HT1080 (cell line): Measurements from ENCODE around the gene PAK4. TPM values are rescaled to one million over a fixed set of nuclear protein-coding genes. Genes with fewer than 3 reads are reported as not detected.

Experiments used
- DNase-seq: peaks from one replicate; pipeline ENCODE4 v3.0.0-alpha.2; 2015; ENCODE audit warnings: low read depth
- total RNA-seq: library from RNA; depleted of rRNA; stranded (reverse); fragments of >200 nt; shearing (Covaris generic); gene quantifications from 2 replicates; pipeline ENCODE4 v1.2.3, GENCODE V29; 2014

PAK4 gene
- total RNA-seq, 1 experiment from 2014 or later, result 13.0 TPM

DNA sequence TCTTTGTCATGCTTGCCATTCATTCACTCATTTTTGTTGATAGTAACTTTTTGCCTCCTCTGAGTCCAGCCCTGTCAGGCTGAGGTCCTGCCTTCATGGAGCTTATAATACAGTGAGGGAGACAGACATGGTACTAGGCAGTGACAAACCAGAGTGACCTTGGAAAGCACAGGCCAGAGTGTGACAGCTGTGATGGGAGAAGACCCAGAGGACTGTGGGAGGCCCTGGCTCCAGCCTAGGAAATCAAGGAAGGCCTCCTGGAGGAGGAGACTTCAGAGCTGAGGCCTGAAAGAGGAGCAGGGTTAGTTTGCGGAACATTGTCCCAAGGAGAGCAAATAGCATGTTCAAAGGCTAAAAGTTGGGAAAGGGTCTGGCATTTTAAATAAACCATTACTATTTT is 20.5 kb downstream of the PAK4 start:
- DNase-seq, result no peak

DNA sequence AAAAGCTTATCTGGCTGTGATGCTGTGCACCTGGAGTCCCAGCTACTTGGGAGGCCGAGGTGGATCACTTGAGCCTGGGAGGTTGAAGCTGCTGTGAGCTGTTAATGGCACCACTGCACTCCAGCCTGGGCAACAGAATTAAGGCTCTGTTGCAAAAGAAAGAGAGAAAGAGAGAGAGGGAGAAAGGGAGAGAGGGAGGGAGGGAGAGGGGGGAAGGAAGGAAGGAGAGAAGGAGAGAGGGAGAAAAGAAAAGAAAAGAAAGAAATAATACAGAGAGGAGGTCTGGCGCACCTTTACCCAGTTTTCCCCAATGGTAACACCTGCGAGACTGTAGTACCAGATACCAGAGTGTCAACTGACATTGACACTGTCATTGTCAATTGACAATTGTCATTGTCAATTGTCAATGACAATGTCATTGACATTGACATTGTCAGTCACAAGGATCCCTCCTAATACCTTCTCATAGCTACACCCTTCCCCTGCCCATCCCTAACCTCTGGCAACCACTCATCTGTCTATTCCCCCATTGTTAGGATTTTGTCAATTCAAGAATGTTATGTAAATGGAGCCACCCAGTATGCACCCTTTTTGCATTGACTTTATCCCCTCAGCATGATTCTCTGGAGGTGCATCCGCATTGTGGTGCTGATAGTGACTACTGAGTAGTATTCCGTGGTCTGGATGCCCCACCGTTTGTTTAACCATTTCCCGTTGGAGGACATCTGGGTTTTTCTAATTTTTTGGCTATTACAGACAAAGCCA is 21.3 kb downstream of the PAK4 start:
- DNase-seq, result no peak

DNA sequence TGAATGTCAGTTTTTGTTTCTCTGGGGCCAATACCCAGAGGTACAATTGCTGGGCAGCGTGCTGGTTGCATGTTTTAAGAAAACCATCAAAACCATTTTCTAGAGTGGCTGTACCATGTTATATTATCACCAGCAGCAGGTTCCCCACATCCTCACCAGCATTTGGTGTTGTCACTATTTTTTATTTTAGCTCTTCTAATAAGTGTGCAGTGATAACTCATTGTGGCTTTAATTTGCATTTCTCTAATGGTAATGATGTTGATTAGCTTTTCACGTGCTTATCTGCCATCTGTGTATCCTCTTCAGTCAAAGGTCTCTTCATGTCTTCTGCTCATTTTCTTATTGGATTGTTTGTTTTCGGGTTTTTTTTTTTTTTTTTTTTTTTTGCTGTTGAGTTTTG is 21.9 kb downstream of the PAK4 start:
- no peak for DNase-seq

DNA sequence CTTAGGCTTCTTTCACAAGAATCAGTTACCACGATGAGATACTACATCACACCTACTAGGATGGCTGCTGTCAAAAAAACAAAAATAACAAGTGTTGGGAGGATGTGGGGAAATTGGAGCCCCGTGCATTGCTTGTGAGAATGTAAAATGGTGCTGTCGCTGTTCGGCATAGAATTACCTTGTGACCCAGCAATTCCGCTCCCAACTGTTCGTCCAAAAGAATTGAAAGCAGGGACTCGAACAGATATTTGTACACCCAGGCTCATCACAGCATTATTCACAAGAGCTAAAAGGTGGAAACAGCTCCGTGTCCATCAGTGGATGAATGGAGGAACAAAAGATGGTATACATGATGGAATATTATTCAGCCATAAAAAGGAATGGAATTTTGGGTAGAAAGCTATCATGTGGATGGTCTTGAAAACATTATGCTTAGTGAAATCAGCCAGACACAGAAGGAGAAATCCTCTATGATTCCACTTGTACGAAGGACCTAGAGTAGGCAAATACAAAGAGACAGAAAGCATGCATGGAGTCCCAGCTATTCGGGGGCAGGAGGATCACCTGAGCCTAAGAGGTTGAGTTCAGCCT is 23.4 kb downstream of the PAK4 start:
- no peak for DNase-seq

DNA sequence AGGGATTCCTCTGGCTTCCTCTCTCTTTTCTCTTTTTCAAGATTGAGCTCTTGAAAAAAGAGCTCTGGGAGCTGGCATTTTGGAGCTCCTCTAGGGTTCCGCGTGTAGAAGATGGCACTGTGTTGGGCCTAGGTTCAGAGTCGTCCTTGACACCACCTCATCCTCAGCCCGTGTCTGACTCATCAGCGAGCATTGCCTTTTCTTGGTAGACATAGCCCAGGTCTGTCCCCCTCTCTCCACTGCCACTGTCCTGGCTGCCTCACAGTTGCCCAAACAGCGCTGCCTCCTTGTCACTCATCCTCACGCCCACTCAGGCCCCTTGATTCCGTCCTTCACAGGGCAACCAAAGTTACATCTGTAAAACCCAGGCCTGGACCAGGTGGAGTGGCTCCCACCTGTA is 24.6 kb downstream of the PAK4 start:
- no peak for DNase-seq

DNA sequence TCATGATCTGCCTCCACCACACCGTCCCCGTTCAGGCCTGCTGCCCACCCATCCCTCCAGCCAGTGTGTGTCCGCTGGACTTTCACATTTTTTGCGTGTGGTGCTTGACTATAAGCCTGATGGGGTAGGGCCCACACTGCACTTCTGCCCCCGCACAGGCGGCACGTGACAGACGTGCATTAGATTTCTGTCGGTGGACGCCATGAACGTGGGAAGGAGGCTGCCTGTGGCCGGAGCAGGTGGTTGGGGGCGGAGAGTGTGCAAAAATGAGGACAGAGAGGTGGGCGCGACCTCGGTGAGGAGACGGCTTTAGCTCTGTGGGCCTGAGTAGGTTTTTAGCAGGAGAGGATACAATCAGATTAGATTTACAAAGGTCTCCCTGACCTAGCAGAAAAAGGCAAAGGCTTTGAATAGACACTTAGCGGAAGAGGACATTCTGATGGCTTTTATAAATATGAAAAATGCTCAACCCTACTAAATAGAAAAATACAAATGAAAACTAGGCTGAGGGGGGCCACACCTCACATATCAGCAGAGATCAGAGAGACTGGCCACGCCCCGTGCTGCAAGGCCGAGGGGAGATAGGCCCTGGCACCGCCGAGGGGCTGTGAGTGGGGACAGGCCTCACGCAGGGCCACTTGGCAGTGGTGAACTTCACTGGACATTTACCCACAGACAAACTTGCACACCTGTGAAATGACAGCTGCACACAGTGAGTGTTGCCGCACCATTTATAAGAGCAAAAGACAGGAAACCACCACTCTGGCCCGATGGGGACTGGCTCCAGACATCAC is 25.4 kb downstream of the PAK4 start:
- no peak for DNase-seq

DNA sequence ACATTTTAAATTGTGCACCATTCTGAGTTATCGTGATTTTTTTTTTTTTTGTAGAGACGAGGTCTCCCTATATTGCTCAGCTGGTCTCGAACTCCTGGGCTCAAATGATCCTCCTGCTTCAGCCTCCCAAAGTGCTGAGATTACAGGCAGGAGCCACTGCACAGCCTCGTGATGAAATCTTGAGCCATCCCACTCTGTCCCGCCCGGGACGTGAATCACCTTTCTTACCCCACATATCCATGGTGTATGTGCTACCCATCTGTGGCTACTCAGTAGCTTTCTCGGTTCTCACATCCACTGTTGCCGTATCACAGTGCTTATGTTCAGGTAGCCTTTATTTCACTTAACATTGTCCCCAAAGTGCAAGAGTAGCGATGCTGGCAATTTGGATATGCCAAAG is 26.5 kb downstream of the PAK4 start:
- no peak for DNase-seq

DNA sequence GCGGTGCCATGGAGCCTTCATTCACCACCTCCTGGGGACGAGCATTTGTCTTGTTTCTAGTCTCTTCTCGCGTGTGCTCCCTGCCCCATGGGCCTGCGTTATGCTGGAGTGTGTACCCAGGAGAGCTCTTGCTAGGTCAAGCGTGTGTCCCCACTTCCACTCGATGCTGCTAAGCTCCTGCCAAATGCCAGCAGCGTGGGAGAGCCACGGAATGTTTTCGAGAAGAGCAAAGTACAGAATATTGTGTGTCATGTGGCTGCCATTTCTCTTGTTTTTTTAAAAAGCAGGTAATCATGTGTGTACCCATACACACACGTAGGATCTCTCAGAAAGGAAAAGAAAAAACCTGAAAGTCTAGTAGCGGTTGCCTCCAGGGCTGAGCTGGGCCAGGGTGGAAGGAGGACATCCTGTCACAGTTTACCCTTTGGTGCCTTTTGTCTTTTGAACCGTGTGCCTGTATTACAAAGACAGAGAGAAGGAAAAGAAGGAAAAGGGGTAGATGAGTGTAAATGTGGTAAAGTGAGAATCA is 28.6 kb downstream of the PAK4 start:
- no peak for DNase-seq

DNA sequence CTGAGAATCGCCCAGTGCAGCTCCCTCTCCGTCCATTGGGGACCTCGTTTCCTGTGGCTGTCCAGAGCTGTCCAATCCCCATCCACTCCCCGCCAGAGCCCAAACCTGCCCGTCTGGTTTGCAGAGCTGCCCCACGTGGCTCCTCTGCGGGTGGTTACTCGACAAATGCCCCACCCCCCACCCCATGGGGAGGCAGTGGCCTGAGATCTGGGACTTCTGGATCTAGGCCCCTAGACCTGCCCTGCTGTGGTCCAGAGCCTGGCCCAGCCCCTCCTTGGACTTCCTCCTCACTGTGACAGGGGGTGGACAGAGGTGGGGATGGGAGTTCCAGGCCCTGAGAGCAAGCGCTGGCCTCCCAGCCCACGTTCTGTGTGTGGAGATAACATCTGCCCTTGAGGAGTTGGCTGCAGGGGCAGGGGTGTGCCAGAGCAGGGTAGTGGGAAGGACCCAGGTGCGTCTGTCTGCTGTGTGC is 29.1 kb downstream of the PAK4 start:
- no peak for DNase-seq

DNA sequence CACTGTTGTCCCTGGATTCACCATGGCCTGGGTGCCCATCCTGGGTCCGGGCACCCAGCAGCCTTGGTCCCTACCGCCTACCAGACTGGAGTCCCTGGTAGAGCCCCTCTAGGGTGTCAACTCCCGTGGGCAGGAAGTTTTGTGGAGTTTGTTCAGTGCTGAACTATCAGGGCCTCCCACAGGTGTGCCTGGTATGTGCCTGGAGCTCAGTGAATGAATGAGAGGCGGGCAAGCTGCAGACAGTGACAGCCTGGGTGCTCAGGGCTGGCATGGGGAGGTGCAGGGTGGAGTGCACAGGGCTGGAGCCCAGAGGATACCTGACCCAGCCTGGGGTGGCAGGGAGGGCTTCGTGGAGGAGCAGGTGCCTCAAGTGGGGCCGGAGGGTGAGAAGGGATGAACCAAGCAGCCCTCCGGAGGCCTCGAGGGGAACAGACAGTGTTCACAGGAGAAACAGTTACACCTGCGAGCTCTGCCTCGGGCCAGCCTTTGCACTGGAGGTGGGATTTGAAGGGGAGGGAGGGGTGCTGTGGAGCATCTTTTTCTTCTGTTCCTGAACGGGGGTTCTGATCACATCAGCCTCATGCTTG is 29.6 kb downstream of the PAK4 start:
- DNase-seq, result no peak

DNA sequence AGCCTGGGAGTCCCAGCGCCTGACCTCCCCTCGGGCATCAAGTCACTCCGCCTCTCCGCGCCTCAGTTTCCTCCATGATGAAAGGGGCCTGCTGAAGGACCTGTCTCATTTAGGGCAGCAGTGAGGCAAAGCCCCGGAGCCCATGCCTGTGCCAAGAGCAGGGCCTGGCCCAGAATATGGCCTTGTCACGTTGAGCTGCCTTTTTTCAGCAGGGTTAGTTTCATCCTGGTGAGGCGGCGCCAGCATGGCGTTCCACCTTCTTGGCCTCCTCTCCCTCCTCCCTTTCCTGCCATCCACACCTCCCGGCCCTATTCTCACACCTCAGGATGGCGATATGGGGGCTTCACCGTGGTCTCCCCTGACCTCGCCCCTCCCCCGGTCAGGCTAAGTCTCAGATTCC is 30.2 kb downstream of the PAK4 start:
- DNase-seq, result no peak

DNA sequence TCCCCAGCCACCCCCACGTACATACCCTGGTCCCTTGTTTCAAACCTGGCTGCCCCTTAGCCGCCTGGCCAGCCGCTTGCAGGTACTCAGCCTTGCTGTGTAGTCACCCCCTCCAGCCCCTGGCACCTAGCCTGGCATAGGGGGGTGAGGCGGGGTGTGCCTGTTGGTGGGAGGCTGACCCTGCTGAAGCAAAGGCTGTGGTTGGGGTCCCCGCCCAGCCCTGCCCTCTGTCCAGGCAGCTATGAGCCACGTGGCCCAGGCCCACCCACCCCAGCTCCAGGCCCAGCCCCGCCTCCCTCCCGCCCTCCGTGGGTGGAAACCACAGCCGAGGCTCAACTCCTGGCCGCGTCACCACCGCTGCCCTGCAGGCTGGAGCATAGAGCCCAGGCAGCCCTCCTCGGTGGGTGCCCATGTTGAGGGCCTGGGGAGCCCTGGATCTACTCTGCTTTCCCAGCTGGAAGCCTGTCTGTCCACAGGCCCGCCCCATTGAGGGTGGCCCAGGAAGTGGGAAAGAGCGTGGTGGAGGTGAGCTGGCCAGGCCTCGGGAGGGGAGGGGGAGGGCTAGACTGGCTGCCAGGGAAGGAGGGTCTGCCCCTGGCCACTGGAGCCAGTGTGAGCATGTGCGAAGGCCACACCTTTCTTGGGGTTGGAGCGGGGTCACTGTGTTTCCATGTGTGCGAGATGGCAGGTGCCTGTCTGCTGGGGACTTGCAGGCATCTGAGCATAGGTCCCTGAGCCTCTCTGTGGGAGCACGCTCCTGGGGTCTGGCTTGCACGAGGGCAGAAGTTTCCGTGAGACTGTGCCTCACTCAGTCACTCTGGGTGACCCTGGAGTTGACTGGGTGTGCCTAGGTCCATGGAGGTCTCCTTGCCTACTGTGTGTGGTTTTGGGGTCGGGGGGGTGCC is 31.0 kb downstream of the PAK4 start:
- peak; percentile 30 for DNase-seq

DNA sequence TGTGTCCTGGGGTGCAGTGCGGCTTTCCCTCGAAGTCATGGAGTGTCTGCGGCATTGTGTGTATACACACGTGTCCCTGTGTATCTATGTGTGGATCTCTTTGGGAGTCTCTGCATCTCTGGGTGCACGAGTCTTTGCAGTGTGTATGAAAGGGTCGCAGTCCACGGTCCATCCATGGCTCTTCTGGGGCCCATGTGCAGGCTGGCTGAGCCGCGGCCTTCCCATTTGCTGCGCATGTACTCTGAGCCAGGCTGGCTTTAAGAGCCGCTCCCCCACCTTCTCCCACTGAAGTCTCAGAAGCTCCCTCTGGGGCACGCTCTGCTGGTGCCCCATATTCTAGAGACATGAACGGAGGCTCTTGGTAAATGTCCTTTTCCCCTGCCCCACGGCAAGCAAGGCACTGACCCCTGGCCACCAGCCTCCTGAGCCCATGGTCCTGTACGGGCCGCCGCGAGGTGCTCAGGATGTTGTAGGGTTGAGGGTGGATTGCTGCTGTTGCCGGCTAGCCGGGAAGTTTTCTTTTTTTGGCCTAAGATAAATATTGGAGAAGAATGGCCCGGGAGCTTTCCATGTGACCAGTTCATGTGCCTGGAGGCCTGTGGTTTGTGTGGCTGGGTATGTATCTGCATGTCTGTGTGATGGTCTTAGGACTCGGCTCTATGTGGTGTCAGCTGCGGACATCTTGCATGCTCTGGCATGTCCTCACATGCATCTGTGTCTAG is 31.9 kb downstream of the PAK4 start:
- DNase-seq, result no peak

DNA sequence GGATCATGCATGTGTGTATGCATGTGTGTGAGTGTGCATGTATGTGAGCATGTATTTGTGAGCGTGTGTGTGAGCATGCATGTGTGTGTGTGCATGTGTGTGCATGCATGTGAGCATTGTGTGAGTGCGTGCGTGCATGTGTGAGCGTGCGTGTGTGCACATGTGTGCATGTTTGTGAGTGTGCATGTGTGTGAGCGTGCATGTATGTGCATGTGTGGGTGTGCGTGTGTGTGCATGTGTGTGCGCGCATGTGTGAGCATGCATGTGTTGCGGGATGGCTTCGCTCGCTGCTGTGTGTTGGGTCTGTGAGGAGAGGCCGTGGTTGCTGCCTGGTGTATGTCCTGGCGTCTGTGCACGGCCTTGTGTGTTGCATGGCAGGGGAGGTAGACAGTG is 32.4 kb downstream of the PAK4 start:
- no peak for DNase-seq

DNA sequence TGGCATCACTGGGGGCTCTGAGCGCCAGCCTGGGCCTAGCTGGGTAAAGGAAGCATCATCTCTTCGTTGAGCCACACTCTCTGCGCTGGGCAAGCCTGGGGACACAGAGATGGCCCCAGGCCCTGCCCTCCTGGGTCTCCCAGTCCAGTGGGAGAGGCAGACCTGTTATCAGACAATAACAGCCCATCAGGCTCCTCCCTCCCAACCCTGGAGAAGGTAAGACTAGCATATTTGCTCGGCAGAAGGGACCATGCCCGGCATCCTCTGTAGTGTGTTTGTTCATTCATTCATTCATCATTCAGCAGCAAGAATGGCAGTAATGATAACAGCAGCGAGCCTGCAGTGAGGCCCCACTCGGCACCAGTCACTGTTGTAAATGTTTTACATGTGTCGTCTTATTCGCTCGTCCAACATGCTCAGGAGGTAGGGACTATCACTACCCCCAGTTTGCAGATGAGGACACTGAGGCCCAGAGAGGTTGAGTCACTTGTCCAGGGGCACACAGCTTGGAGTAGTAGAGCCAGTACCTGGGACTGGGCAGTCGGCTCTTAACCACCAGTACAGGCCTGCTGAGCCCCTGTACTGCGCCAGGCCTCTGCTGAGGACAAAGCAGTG is 33.2 kb downstream of the PAK4 start:
- no peak for DNase-seq

DNA sequence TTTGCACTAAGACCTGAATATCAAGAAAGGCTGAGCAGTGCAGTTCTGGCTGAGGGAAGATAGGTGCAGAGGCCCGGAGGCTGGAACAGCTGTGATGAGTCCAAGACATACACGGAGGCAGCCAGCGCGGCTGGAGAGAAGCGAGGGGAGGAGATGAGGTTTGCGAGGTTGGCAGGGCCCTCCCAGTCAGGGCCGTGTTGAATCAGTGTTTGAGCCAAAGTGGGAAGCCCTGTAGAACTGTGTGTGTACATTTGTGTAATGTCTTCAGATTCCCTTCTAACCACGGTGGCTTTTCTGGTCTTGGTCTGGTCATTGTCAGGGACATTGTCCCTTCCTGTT is 34.9 kb downstream of the PAK4 start:
- no peak for DNase-seq

DNA sequence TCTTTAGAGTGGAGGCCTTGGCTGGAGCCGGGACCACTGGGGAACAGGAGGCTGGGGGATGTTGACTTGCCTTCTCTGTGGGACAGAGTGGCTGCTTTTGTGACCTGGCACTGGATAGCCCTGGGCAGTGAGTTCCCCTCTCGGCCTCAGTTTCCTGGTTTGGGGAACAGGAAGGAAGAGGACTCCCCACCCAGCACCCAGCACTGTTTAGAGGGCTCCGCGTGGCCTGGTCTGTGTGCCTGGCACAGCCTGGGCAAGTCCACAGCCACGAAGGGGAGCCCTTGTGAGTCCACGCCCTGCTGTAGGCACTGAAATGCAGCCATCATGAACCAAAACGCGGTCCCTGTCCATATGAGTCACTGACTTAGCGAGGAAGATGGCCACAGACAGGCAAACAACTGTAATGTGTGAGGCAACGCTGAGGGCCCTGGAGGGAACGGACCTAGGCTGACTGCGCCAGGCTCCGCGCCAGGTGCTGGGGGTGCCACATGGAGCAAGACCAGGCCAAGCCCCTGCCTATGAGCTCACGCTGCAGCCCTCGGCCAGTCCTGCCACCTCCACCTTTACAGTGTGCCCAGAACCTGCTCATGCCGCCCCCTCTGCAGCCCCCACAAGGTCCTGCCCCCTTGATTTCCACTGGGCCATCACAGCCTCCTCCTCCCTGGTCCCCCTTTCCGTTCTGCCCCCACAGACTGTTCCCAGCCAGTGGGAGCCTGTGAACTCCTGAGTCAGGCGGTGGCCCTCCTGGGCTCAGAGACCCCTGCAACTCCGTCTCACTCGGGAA is 35.5 kb downstream of the PAK4 start:
- DNase-seq, result peak; percentile 19

DNA sequence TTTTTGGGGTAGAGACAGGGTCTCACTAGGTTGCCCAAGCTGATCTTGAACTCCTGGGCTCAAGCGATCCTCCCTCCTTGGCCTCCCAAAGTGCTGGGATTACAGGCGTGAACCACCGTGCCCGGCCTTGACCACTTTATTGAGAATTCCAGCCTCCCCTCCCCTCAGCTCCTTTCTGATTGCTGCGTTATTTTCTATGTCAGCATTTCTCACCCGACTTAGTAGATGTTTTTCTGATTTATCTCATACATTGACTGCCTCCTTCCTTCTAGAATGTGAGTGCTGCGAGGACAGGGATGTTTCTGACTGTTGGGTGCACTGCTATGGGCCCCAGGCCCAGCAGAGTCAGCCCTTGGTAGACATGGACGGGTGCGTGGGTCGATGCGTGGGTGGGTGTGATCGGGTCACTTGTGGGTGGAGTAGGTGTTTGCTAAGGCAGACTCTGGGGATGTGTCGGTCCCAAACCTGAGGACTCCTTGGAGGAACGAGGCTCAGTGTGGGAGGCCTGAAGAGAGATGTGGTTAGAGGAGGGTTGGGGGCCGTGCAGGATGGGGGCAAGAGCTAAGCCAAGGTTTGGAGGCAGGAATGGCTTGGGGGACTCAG is 37.0 kb downstream of the PAK4 start:
- DNase-seq, result no peak

DNA sequence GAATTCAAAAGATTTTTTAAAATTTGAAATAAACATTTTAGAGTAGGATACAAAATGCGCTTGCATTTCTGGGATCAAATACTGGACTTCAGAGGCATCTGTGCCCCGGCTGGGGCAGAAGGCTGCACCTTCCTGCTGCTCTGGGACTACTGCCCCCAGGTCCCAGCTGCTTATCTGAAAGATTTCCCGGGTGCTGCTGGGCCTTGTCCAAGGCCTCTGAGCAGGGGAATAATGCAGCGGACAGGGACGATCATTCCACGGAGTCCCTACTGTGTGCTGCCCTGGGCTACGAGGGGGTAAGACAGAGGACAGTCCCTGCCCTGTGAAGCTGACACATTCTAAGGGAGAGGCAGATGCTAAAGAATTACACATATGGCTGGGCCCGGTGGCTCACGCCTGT is 38.0 kb downstream of the PAK4 start:
- DNase-seq, result no peak
